WTC11 (cell line): ENCODE data around the gene INPP4A. TPM values are rescaled to one million over a fixed set of nuclear protein-coding genes. Genes with fewer than 3 reads are reported as not detected.

Source experiments
- ATAC-seq: fragments of 200-7000 bp; cut with Tn5 transposase; 2 replicates; pipeline ENCODE4 v1.10.0; 2021; ENCODE audit warnings: mild to moderate bottlenecking, moderate library complexity
- CTCF ChIA-PET: fragments of 300-600 bp; sonication (Branson Sonifier 250); formaldehyde crosslinking; loops from one replicate; lab custom pipeline; 2021; ENCODE audit warnings: antibody characterized with exemption; lab: Charles Lee
- POLR2A ChIA-PET: fragments of 350-600 bp; sonication (Branson Sonifier 250); formaldehyde crosslinking; loops from one replicate; lab custom pipeline; 2021; ENCODE audit warnings: antibody characterized with exemption; lab: Charles Lee
- DNase-seq: peaks from one replicate; pipeline ENCODE4 v3.0.0; 2021; ENCODE audit warnings: low spot score
- H3K27ac Mint-ChIP-seq: 2 replicates; pipeline ENCODE4 v1.8.0; 2021; ENCODE audit warnings: mixed read lengths
- H3K27me3 Mint-ChIP-seq: 2 replicates; pipeline ENCODE4 v1.8.0; 2021; ENCODE audit warnings: low read depth, mild to moderate bottlenecking, moderate library complexity, mixed read lengths
- H3K36me3 Mint-ChIP-seq: 2 replicates; pipeline ENCODE4 v1.8.0; 2021; ENCODE audit warnings: mixed read lengths
- H3K4me1 Mint-ChIP-seq: 2 replicates; pipeline ENCODE4 v1.8.0; 2022; ENCODE audit warnings: mixed read lengths
- H3K4me3 Mint-ChIP-seq: 2 replicates; pipeline ENCODE4 v1.8.0; 2021; ENCODE audit warnings: mild to moderate bottlenecking, moderate library complexity, mixed read lengths
- H3K9me3 Mint-ChIP-seq: 2 replicates; pipeline ENCODE4 v1.8.0; 2021; ENCODE audit warnings: mixed read lengths
- ATF3 ChIP-seq: sonication (generic); formaldehyde crosslinking; conservative IDR thresholded peaks from 2 replicates; pipeline ENCODE4 v1.8.1; 2022; ENCODE audit warnings: mild to moderate bottlenecking, missing genetic modification reagents
- CBFB ChIP-seq: sonication (generic); formaldehyde crosslinking; IDR thresholded peaks from 2 replicates; pipeline ENCODE4 v1.8.1; 2022; ENCODE audit warnings: mild to moderate bottlenecking, low read depth, missing genetic modification reagents
- ESRRA ChIP-seq: sonication (generic); formaldehyde crosslinking; IDR thresholded peaks from 2 replicates; pipeline ENCODE4 v1.8.1; 2022; ENCODE audit warnings: mild to moderate bottlenecking, missing genetic modification reagents, borderline replicate concordance
- FOXK1 ChIP-seq: sonication (generic); formaldehyde crosslinking; IDR thresholded peaks from 2 replicates; pipeline ENCODE4 v1.8.0; 2022; ENCODE audit warnings: mild to moderate bottlenecking, moderate library complexity, missing genetic modification reagents
- GTF2I ChIP-seq: fragments of 250-450 bp; sonication (Bioruptor Pico); conservative IDR thresholded peaks from 2 replicates; pipeline ENCODE4 v1.4.0; 2021; ENCODE audit warnings: mild to moderate bottlenecking
- HMGA2 ChIP-seq: fragments of 250-450 bp; sonication (Bioruptor Pico); IDR thresholded peaks from 2 replicates; pipeline ENCODE4 v1.4.0; 2021; ENCODE audit warnings: mild to moderate bottlenecking, moderate library complexity
- IRF1 ChIP-seq: sonication (generic); formaldehyde crosslinking; IDR thresholded peaks from 2 replicates; pipeline ENCODE4 v1.8.0; 2023; ENCODE audit warnings: missing genetic modification reagents
- JAZF1 ChIP-seq: fragments of 250-450 bp; sonication (Bioruptor Pico); IDR thresholded peaks from 2 replicates; pipeline ENCODE4 v1.9.0; 2021; ENCODE audit warnings: moderate library complexity, mild to moderate bottlenecking, inconsistent platforms
- KAT7 ChIP-seq: sonication (generic); formaldehyde crosslinking; IDR thresholded peaks from 2 replicates; pipeline ENCODE4 v1.8.1; 2023; ENCODE audit warnings: missing genetic modification reagents, mild to moderate bottlenecking, borderline replicate concordance
- PRRX2 ChIP-seq: fragments of 250-450 bp; sonication (Bioruptor Pico); IDR thresholded peaks from 2 replicates; pipeline ENCODE4 v1.8.0; 2021; ENCODE audit warnings: mild to moderate bottlenecking
- SOX15 ChIP-seq: fragments of 250-450 bp; sonication (Bioruptor Pico); IDR thresholded peaks from 2 replicates; pipeline ENCODE4 v1.9.0; 2021; ENCODE audit warnings: mild to moderate bottlenecking
- TP53 ChIP-seq: sonication (generic); formaldehyde crosslinking; IDR thresholded peaks from 2 replicates; pipeline ENCODE4 v1.8.1; 2023; ENCODE audit warnings: mild to moderate bottlenecking, missing genetic modification reagents
- ZBTB21 ChIP-seq: sonication (generic); formaldehyde crosslinking; IDR thresholded peaks from 2 replicates; pipeline ENCODE4 v1.8.1; 2023; ENCODE audit warnings: mild to moderate bottlenecking, missing genetic modification reagents, borderline replicate concordance
- ZNF121 ChIP-seq: sonication (generic); formaldehyde crosslinking; IDR thresholded peaks from 2 replicates; pipeline ENCODE4 v1.8.0; 2023; ENCODE audit warnings: missing genetic modification reagents
- ZNF219 ChIP-seq: sonication (generic); formaldehyde crosslinking; IDR thresholded peaks from 2 replicates; pipeline ENCODE4 v1.8.0; 2023; ENCODE audit warnings: missing genetic modification reagents, mild to moderate bottlenecking, borderline replicate concordance
- ZNF232 ChIP-seq: sonication (generic); formaldehyde crosslinking; IDR thresholded peaks from 2 replicates; pipeline ENCODE4 v1.8.0; 2022; ENCODE audit warnings: mild to moderate bottlenecking, missing genetic modification reagents
- ZNF281 ChIP-seq: sonication (generic); formaldehyde crosslinking; IDR thresholded peaks from 2 replicates; pipeline ENCODE4 v1.8.0; 2023; ENCODE audit warnings: mild to moderate bottlenecking, missing genetic modification reagents
- ZNF416 ChIP-seq: fragments of 250-450 bp; sonication (Bioruptor Pico); IDR thresholded peaks from 2 replicates; pipeline ENCODE4 v1.9.0; 2021; ENCODE audit warnings: mild to moderate bottlenecking, inconsistent platforms
- ZNF423 ChIP-seq: fragments of 250-450 bp; sonication (Bioruptor Pico); IDR thresholded peaks from 2 replicates; pipeline ENCODE4 v2.1.2; 2022; ENCODE audit warnings: mild to moderate bottlenecking, moderate library complexity
- ZNF671 ChIP-seq: fragments of 250-450 bp; sonication (Bioruptor Pico); IDR thresholded peaks from 2 replicates; pipeline ENCODE4 v1.8.0; 2021; ENCODE audit warnings: mild to moderate bottlenecking
- total RNA-seq: library from RNA; stranded (reverse); gene quantifications from 3 replicates; pipeline ENCODE4 v1.2.3, GENCODE V29; 2021
- TF ChIP-seq, protein P1 (sequence below): sonication (generic); formaldehyde crosslinking; IDR thresholded peaks from 2 replicates; pipeline ENCODE4 v1.8.1; 2023; ENCODE audit warnings: mild to moderate bottlenecking, missing genetic modification reagents, moderate library complexity
- TF ChIP-seq, protein P2 (sequence below): fragments of 250-450 bp; sonication (Bioruptor Pico); conservative IDR thresholded peaks from 2 replicates; pipeline ENCODE4 v1.9.0; 2021; ENCODE audit warnings: mild to moderate bottlenecking
- TF ChIP-seq, protein P3 (sequence below): sonication (generic); formaldehyde crosslinking; IDR thresholded peaks from 2 replicates; pipeline ENCODE4 v1.8.1; 2023; ENCODE audit warnings: mild to moderate bottlenecking, missing genetic modification reagents, borderline replicate concordance
- TF ChIP-seq, protein P4 (sequence below): fragments of 250-450 bp; sonication (Bioruptor Pico); IDR thresholded peaks from 2 replicates; pipeline ENCODE4 v1.9.0; 2021; ENCODE audit warnings: moderate library complexity, mild to moderate bottlenecking, inconsistent platforms, borderline replicate concordance

The INPP4A gene
- total RNA-seq, 1 experiment from 2014 or later, result 38.3 TPM

DNA sequence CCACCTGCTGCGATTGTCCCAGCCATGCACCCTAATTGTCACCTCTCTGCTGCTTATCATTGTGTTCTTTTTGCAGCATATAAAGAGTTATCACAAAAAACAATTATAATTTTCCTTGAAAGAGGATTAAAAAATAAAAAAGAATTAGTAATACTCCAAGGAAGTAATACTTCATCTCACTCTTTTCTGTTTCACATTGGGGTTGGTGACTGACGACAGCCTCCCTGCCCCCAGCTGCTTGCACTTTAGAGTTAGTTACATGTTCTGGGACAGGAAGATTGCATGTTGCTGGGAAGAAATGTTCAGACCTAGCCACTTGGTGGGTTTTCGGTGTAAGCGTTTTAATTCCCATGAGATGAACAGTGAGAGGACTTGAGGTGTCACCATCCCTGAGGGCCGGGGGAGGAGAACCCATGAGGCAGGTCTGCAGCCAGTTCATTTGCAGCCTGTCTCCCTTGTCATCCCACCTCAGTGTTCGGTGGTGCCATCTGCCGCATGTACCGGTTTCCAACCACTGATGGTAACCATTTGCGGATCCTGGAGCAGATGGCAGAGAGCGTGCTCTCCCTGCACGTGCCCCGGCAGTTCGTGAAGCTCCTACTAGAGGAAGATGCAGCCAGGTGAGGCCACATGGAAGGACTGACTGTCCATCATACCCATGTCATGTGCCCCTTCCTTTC is 94.5 kb downstream of the INPP4A start:
- peaks cover 6% of the 10 kb centered on the region for H3K9me3 Mint-ChIP-seq
- H3K27ac Mint-ChIP-seq, result no peak overlapping the region
- TF ChIP-seq HMGA2 (CRISPR knock-in tag) (no peak), ZNF671 (no peak), PRRX2 (CRISPR knock-in tag) (no peak), ZNF423 (CRISPR knock-in tag) (no peak), FOXK1 (CRISPR knock-in tag) (no peak), ZNF232 (CRISPR knock-in tag) (no peak), ZBTB21 (CRISPR knock-in tag) (no peak), GTF2I (CRISPR knock-in tag) (no peak), ZNF416 (CRISPR knock-in tag) (no peak), ESRRA (CRISPR knock-in tag) (no peak), ZNF281 (no peak), TP53 (CRISPR knock-in tag) (no peak), IRF1 (CRISPR knock-in tag) (no peak), ZNF219 (CRISPR knock-in tag) (no peak), ZNF121 (CRISPR knock-in tag) (no peak)
- TF ChIP-seq, protein P1, sequence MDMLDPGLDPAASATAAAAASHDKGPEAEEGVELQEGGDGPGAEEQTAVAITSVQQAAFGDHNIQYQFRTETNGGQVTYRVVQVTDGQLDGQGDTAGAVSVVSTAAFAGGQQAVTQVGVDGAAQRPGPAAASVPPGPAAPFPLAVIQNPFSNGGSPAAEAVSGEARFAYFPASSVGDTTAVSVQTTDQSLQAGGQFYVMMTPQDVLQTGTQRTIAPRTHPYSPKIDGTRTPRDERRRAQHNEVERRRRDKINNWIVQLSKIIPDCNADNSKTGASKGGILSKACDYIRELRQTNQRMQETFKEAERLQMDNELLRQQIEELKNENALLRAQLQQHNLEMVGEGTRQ (CRISPR knock-in tag), result no peak
- ATAC-seq (no peak), DNase-seq (no peak)
- no peak overlapping the region for H3K4me3 Mint-ChIP-seq
- no peaks in the 10 kb centered on the region for H3K4me1 Mint-ChIP-seq
- POLR2A ChIA-PET, result no interaction called here
- no peaks in the 10 kb centered on the region for H3K27me3 Mint-ChIP-seq
- peaks cover 35% of the 10 kb centered on the region for H3K36me3 Mint-ChIP-seq
- CTCF ChIA-PET, result no interaction called here

DNA sequence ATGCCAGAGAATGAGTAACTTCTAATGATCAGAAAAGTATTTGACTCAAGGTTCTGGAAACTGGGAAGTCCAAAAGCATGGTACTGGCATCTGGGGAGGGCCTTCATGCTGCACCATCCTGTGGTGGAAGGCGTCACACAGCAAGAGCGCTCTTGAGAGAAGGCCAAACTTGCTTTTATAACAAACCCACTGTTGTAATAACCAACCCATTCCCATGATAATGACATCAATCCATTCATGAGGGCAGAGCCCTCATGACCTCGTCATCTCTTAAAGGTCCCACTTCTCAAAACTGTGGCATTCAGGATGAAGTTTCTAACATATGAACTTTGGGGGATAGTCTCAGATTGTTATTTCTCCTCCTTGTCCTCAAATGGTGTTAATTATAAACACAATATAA is 95.9 kb downstream of the INPP4A start:
- CTCF ChIA-PET, result interaction anchor here (2.3 kb wide), 1 partner anchor 53 kb away, joined by 10 read pairs; no protein-coding TSS in a partner anchor
- Mint-ChIP-seq H3K4me1 (no peaks in the 10 kb centered on the region), H3K4me3 (no peak overlapping the region), H3K36me3 (peaks cover 46% of the 10 kb centered on the region), H3K27ac (no peak overlapping the region), H3K27me3 (no peaks in the 10 kb centered on the region), H3K9me3 (peaks cover 6% of the 10 kb centered on the region)
- no peak for ATAC-seq
- TF ChIP-seq CBFB (CRISPR knock-in tag) (no peak), JAZF1 (CRISPR knock-in tag) (no peak), SOX15 (no peak), ATF3 (CRISPR knock-in tag) (no peak), IRF1 (CRISPR knock-in tag) (no peak), KAT7 (CRISPR knock-in tag) (no peak)
- TF ChIP-seq, protein P2, sequence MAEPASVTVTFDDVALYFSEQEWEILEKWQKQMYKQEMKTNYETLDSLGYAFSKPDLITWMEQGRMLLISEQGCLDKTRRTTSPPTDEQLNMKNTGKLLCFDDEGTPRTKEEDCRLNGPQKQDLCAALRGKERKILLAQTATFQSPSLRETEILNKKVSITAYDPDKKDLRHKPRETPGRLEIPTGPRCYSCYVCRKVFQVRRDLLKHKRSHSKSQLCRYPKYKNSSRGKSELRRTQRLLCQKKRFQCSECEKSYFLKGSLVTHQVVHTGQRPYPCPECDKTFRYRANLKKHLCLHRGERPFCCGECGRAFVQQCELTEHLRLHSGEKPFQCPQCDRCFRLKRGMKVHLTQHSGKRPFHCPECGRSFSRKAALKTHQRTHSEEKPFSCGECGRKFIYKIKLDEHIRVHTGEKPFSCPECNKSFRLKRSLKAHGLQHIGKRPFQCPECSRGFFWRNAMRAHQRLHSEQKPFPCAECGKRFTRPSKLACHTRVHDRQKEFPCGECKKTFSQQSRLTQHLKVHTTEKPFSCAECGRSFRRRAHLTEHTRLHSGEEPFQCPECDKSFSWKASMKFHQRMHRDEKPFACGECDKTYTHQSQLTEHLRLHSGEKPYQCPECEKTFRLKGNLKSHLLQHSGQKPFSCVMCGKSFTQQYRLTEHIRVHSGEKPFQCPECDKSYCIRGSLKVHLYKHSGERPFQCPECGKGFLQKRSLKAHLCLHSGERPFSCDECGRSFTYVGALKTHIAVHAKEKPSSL (CRISPR knock-in tag), result no peak
- TF ChIP-seq, protein P3, sequence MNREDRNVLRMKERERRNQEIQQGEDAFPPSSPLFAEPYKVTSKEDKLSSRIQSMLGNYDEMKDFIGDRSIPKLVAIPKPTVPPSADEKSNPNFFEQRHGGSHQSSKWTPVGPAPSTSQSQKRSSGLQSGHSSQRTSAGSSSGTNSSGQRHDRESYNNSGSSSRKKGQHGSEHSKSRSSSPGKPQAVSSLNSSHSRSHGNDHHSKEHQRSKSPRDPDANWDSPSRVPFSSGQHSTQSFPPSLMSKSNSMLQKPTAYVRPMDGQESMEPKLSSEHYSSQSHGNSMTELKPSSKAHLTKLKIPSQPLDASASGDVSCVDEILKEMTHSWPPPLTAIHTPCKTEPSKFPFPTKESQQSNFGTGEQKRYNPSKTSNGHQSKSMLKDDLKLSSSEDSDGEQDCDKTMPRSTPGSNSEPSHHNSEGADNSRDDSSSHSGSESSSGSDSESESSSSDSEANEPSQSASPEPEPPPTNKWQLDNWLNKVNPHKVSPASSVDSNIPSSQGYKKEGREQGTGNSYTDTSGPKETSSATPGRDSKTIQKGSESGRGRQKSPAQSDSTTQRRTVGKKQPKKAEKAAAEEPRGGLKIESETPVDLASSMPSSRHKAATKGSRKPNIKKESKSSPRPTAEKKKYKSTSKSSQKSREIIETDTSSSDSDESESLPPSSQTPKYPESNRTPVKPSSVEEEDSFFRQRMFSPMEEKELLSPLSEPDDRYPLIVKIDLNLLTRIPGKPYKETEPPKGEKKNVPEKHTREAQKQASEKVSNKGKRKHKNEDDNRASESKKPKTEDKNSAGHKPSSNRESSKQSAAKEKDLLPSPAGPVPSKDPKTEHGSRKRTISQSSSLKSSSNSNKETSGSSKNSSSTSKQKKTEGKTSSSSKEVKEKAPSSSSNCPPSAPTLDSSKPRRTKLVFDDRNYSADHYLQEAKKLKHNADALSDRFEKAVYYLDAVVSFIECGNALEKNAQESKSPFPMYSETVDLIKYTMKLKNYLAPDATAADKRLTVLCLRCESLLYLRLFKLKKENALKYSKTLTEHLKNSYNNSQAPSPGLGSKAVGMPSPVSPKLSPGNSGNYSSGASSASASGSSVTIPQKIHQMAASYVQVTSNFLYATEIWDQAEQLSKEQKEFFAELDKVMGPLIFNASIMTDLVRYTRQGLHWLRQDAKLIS, result no peak
- TF ChIP-seq, protein P4, sequence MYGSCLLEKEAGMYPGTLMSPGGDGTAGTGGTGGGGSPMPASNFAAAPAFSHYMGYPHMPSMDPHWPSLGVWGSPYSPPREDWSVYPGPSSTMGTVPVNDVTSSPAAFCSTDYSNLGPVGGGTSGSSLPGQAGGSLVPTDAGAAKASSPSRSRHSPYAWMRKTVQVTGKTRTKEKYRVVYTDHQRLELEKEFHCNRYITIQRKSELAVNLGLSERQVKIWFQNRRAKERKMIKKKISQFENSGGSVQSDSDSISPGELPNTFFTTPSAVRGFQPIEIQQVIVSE (CRISPR knock-in tag), result no peak
- no peak for DNase-seq
- POLR2A ChIA-PET, result no interaction called here
